Lung (tissue), 12 donors: ENCODE measurements around the gene MINDY4. TPM values are rescaled to one million over a fixed set of nuclear protein-coding genes. Genes with fewer than 3 reads are reported as not detected.
A peak's percentile ranks its signal among the peaks of the same experiment; 100 is the strongest.

Experiments used
- ATAC-seq: fragments of 200-7000 bp; cut with Tn5 transposase; one replicate; pipeline ENCODE4 v1.9.1; 2020; ENCODE audit warnings: moderate number of reproducible peaks; ENCODE audit not compliant: insufficient read depth, low FRiP score
- DNase-seq, 3 donors: peaks; one replicate each; pipeline ENCODE4 v3.0.0-alpha.2; 2013 to 2017
- H3K27ac ChIP-seq, 2 donors: one replicate each; pipeline ENCODE4 v1.5.1; 2013; ENCODE audit warnings: mild to moderate bottlenecking in 2 of 2, moderate library complexity in 2 of 2, control low read depth in 1 of 2, inconsistent platforms in 1 of 2, low read depth in 1 of 2, low read length in 1 of 2
- H3K27me3 ChIP-seq, 3 donors: one replicate each; pipeline ENCODE4 v1.5.1; 2013; ENCODE audit warnings: low read length in 2 of 3; ENCODE audit not compliant: control insufficient read depth in 3 of 3, insufficient read depth in 3 of 3
- H3K36me3 ChIP-seq, 4 donors: one replicate each; pipeline ENCODE4 v1.5.1; 2013; ENCODE audit warnings: low read length in 4 of 4, mild to moderate bottlenecking in 1 of 4, moderate library complexity in 1 of 4; ENCODE audit not compliant: control insufficient read depth in 4 of 4, insufficient read depth in 4 of 4
- H3K4me1 ChIP-seq, 5 donors: one replicate each; pipeline ENCODE4 v1.5.1; 2013; ENCODE audit warnings: low read length in 5 of 5, mild to moderate bottlenecking in 2 of 5, moderate library complexity in 1 of 5; ENCODE audit not compliant: control insufficient read depth in 5 of 5, insufficient read depth in 5 of 5
- H3K4me3 ChIP-seq: one replicate; pipeline ENCODE4 v1.5.1; 2013; ENCODE audit warnings: mild to moderate bottlenecking, control low read depth, moderate library complexity
- H3K9ac ChIP-seq, 2 donors: one replicate each; pipeline ENCODE4 v1.5.1; 2013; ENCODE audit warnings: low read length in 2 of 2, control low read depth in 1 of 2; ENCODE audit not compliant: insufficient read depth in 1 of 2
- H3K9me3 ChIP-seq, 4 donors: one replicate each; pipeline ENCODE4 v1.5.1; 2013; ENCODE audit warnings: low read length in 3 of 4, mild to moderate bottlenecking in 1 of 4, moderate library complexity in 1 of 4; ENCODE audit not compliant: control insufficient read depth in 4 of 4, insufficient read depth in 3 of 4
- CTCF ChIP-seq: IDR thresholded peaks from 2 replicates; pipeline ENCODE4 v1.5.1; 2012; ENCODE audit warnings: mild to moderate bottlenecking; ENCODE audit errors: control extremely low read depth, extremely low read depth
- WGBS, 2 donors: extraction: QIAGEN DNeasy Blood & Tissue Kit; methylation state at CpG; one replicate each; pipeline ENCODE4 v1.1.7; 2013; 5-methylcytosine and 5-hydroxymethylcytosine counted together
- polyA plus RNA-seq, 2 donors: library from polyadenylated mRNA; stranded (reverse); fragments of 200-250 nt; gene quantifications; one replicate each; pipeline ENCODE4 v1.2.1, GENCODE V29; 2013
- total RNA-seq, 2 donors: library from RNA; depleted of rRNA in 1 of 2; stranded (reverse); fragments of >200 nt in 1 of 2; gene quantifications; one replicate each; pipeline ENCODE4 v1.2.1, GENCODE V29; 2014 to 2021
- donor health status: control.
- donor health status: control.
- donor health status: Bipolar disorder and iron deficiency.
- donor health status: healthy.
- donor health status: DM: yes; HTN: yes; CAD: no.

MINDY4 gene
- total and polyA plus RNA-seq, 4 donors, result 5.0 to 24.1 (median 10.7) TPM

- Histone ChIP-seq H3K36me3 (peaks cover 0 to 9% (median 4%) of the 10 kb centered on the region in 4 donors), H3K27me3 (no peaks in the 10 kb centered on the region), H3K9me3 (no peaks in the 10 kb centered on the region), H3K4me1 (peaks cover 0 to 26% (median 13%) of the 10 kb centered on the region in 5 donors), H3K27ac (no peak overlapping the region), H3K9ac (no peak overlapping the region), H3K4me3 (no peak overlapping the region)
- TF ChIP-seq CTCF, result no peak
- 72 to 76% methylated on average over 7 of the region's 7 CpGs for WGBS, 2 donors
- ATAC-seq, result no peak
- peak in 1 of 3 donors; percentile 44 for DNase-seq
These were observed 115.4 kb downstream of the MINDY4 start for GRCh38 chr7:30886608-30887011.

- Histone ChIP-seq H3K36me3 (peaks cover 0 to 13% (median 4%) of the 10 kb centered on the region in 4 donors), H3K27me3 (no peaks in the 10 kb centered on the region), H3K4me3 (no peak overlapping the region), H3K9me3 (no peaks in the 10 kb centered on the region), H3K9ac (no peak overlapping the region), H3K4me1 (peaks cover 0 to 33% (median 13%) of the 10 kb centered on the region in 5 donors), H3K27ac (peak overlapping the region in 1 of 2 donors; percentile 41)
- 58 to 69% methylated on average over 10 of the region's 10 CpGs for WGBS, 2 donors
- ATAC-seq, result peak; percentile 8
- no peak for TF ChIP-seq CTCF
- peak in 2 of 3 donors; percentile 58 for DNase-seq
These were observed 116.3 kb downstream of the MINDY4 start for GRCh38 chr7:30887464-30887872.

GRCh38 chr7:30888747-30889146 is 117.5 kb downstream of the MINDY4 start:
- Histone ChIP-seq H3K9ac (no peak overlapping the region), H3K4me1 (peaks cover 0 to 40% (median 21%) of the 10 kb centered on the region in 5 donors), H3K4me3 (no peak overlapping the region), H3K27ac (no peak overlapping the region), H3K9me3 (no peaks in the 10 kb centered on the region), H3K36me3 (peaks cover 0 to 13% (median 4%) of the 10 kb centered on the region in 4 donors), H3K27me3 (no peaks in the 10 kb centered on the region)
- WGBS, 2 donors, result 59 to 81% methylated on average over 3 of the region's 3 CpGs
- ATAC-seq (peak; percentile 46), DNase-seq (peak; percentile 67 to 83 (median 73))
- no peak for TF ChIP-seq CTCF

- TF ChIP-seq CTCF, result no peak
- Histone ChIP-seq H3K4me3 (no peak overlapping the region), H3K27me3 (no peaks in the 10 kb centered on the region), H3K9ac (no peak overlapping the region), H3K27ac (no peak overlapping the region), H3K4me1 (peaks cover 0 to 49% (median 30%) of the 10 kb centered on the region in 5 donors), H3K9me3 (no peaks in the 10 kb centered on the region), H3K36me3 (peaks cover 0 to 13% (median 3%) of the 10 kb centered on the region in 4 donors)
- WGBS, 2 donors, result 92 to 93% methylated on average over 7 of the region's 7 CpGs
- no peak for DNase-seq
- no peak for ATAC-seq
These were observed 119.0 kb downstream of the MINDY4 start for GRCh38 chr7:30890226-30890625.
